ENCODE measurements around the gene NCKAP5. TPM values are rescaled to one million over a fixed set of nuclear protein-coding genes. Genes with fewer than 3 reads are reported as not detected.

NCKAP5 gene
- total and polyA plus RNA-seq, 4 donors: 0.57 to 2.8 (median 2.4) TPM

- no peak overlapping the region for H3K27ac ChIP-seq (ENCODE audit: low read depth in 1 of 2, low read length in 2 of 2)
- WGBS: 69% methylated on average over 4 of the region's 4 CpGs
- no peak for TF ChIP-seq NR2F2 (IDR thresholded peaks at IDR 0.05)
- TF ChIP-seq EGR1 (IDR thresholded peaks at IDR 0.05; ENCODE audit: low read depth in 2 of 2): no peak
- no peak for TF ChIP-seq ZBTB33 (IDR thresholded peaks at IDR 0.05)
- TF ChIP-seq JUND (IDR thresholded peaks at IDR 0.05): no peak
- no peak for TF ChIP-seq HNF4G (IDR thresholded peaks at IDR 0.05)
- no peak for TF ChIP-seq FOXA1 (IDR thresholded peaks at IDR 0.05)
- TF ChIP-seq YY1 (IDR thresholded peaks at IDR 0.05): no peak
- TF ChIP-seq RAD21 (IDR thresholded peaks at IDR 0.05): no peak
- no peak for TF ChIP-seq CTCF (IDR thresholded peaks at IDR 0.05; ENCODE audit: low read depth, low read length, missing input control)
- no peak for TF ChIP-seq REST (IDR thresholded peaks at IDR 0.05)
- TF ChIP-seq GABPA (IDR thresholded peaks at IDR 0.05 in 1 of 2, conservative IDR thresholded peaks at IDR 0.05 in 1 of 2): no peak
- no peak for TF ChIP-seq RXRA (IDR thresholded peaks at IDR 0.05)
- TF ChIP-seq TAF1 (conservative IDR thresholded peaks at IDR 0.05): no peak
- TF ChIP-seq ATF3 (IDR thresholded peaks at IDR 0.05): no peak
- no peak for TF ChIP-seq FOXA2 (IDR thresholded peaks at IDR 0.05)
- no peak for TF ChIP-seq HNF4A (conservative IDR thresholded peaks at IDR 0.05)
- TF ChIP-seq SP1 (IDR thresholded peaks at IDR 0.05): no peak
- H3K4me3 ChIP-seq (ENCODE audit: low read depth in 1 of 3, low read length in 3 of 3): no peak overlapping the region
- no peaks in the 10 kb centered on the region for H3K27me3 ChIP-seq (ENCODE audit: control insufficient read depth in 4 of 4, insufficient read depth in 4 of 4, low read length in 3 of 4)
- no peak for DNase-seq (ENCODE audit: low spot score)
- no peaks in the 10 kb centered on the region for H3K4me1 ChIP-seq (ENCODE audit: control insufficient read depth in 4 of 4, insufficient read depth in 4 of 4, low read length in 3 of 4)
- H3K9me3 ChIP-seq (ENCODE audit: control insufficient read depth in 4 of 4, low read length in 3 of 4): no peaks in the 10 kb centered on the region
- H3K36me3 ChIP-seq (ENCODE audit: control insufficient read depth in 4 of 4, insufficient read depth in 3 of 4, low read depth in 1 of 4, low read length in 3 of 4): no peaks in the 10 kb centered on the region
- H3K9ac ChIP-seq (ENCODE audit: low read depth in 1 of 2, low read length in 2 of 2): no peak overlapping the region
Observed at GRCh38 chr2:132804051-132804450, 764.2 kb downstream of the NCKAP5 start.

- Histone ChIP-seq H3K9me3 (ENCODE audit: control insufficient read depth in 4 of 4, low read length in 3 of 4) (no peaks in the 10 kb centered on the region), H3K27ac (ENCODE audit: low read depth in 1 of 2, low read length in 2 of 2) (no peak overlapping the region), H3K4me1 (ENCODE audit: control insufficient read depth in 4 of 4, insufficient read depth in 4 of 4, low read length in 3 of 4) (no peaks in the 10 kb centered on the region), H3K36me3 (ENCODE audit: control insufficient read depth in 4 of 4, insufficient read depth in 3 of 4, low read depth in 1 of 4, low read length in 3 of 4) (peaks cover 0 to 4% (median 0%) of the 10 kb centered on the region in 4 donors), H3K27me3 (ENCODE audit: control insufficient read depth in 4 of 4, insufficient read depth in 4 of 4, low read length in 3 of 4) (no peaks in the 10 kb centered on the region), H3K4me3 (ENCODE audit: low read depth in 1 of 3, low read length in 3 of 3) (no peak overlapping the region), H3K9ac (ENCODE audit: low read depth in 1 of 2, low read length in 2 of 2) (no peak overlapping the region)
- TF ChIP-seq SP1 (IDR thresholded peaks at IDR 0.05): no peak
- no peak for DNase-seq (ENCODE audit: low spot score)
Observed at GRCh38 chr2:132798341-132798740, 769.9 kb downstream of the NCKAP5 start.
